ENCODE measurements around the gene SLC22A15. TPM values are rescaled to one million over a fixed set of nuclear protein-coding genes. Genes with fewer than 3 reads are reported as not detected.

SLC22A15 gene
- total RNA-seq, 1 donor from 2014 or later, result 9.8 TPM

DNA sequence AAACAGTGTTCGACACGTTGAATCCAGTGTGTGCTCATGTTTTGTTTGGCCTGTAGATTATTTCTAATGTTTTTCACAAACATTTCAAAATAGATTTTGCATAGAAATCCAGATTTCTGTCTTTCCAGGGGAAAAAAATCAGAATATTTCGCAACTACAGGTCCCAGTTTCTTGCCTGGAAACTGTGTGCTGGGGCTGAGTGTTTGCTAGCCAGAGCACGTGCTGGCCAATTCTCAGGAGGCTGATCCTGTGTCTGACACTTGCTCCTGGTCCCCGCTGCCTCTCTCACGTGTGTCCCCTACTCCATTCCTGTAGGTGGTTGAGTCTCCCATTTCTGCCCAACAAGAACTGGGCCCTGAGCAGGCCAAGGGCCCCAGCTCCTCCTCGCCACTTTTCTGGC lies 137.3 kb downstream of the SLC22A15 start:
- no peak overlapping the region for H3K27ac ChIP-seq
- no peak for DNase-seq (ENCODE audit: extremely low spot score in 2 of 2)
- TF ChIP-seq POLR2A (IDR thresholded peaks at IDR 0.05), result no peak
- TF ChIP-seq POLR2AphosphoS5 (IDR thresholded peaks at IDR 0.05; ENCODE audit: insufficient read depth in 1 of 2, low read depth in 1 of 2), result no peak
- TF ChIP-seq, protein P1, sequence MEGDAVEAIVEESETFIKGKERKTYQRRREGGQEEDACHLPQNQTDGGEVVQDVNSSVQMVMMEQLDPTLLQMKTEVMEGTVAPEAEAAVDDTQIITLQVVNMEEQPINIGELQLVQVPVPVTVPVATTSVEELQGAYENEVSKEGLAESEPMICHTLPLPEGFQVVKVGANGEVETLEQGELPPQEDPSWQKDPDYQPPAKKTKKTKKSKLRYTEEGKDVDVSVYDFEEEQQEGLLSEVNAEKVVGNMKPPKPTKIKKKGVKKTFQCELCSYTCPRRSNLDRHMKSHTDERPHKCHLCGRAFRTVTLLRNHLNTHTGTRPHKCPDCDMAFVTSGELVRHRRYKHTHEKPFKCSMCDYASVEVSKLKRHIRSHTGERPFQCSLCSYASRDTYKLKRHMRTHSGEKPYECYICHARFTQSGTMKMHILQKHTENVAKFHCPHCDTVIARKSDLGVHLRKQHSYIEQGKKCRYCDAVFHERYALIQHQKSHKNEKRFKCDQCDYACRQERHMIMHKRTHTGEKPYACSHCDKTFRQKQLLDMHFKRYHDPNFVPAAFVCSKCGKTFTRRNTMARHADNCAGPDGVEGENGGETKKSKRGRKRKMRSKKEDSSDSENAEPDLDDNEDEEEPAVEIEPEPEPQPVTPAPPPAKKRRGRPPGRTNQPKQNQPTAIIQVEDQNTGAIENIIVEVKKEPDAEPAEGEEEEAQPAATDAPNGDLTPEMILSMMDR (IDR thresholded peaks at IDR 0.05), result no peak
- no peaks in the 10 kb centered on the region for H3K27me3 ChIP-seq
- H3K4me3 ChIP-seq, result no peak overlapping the region
- intact Hi-C loops (cut with DNase I), result no loop called here
- no peaks in the 10 kb centered on the region for H3K4me1 ChIP-seq
- no peaks in the 10 kb centered on the region for H3K9me3 ChIP-seq
- no peaks in the 10 kb centered on the region for H3K36me3 ChIP-seq

DNA sequence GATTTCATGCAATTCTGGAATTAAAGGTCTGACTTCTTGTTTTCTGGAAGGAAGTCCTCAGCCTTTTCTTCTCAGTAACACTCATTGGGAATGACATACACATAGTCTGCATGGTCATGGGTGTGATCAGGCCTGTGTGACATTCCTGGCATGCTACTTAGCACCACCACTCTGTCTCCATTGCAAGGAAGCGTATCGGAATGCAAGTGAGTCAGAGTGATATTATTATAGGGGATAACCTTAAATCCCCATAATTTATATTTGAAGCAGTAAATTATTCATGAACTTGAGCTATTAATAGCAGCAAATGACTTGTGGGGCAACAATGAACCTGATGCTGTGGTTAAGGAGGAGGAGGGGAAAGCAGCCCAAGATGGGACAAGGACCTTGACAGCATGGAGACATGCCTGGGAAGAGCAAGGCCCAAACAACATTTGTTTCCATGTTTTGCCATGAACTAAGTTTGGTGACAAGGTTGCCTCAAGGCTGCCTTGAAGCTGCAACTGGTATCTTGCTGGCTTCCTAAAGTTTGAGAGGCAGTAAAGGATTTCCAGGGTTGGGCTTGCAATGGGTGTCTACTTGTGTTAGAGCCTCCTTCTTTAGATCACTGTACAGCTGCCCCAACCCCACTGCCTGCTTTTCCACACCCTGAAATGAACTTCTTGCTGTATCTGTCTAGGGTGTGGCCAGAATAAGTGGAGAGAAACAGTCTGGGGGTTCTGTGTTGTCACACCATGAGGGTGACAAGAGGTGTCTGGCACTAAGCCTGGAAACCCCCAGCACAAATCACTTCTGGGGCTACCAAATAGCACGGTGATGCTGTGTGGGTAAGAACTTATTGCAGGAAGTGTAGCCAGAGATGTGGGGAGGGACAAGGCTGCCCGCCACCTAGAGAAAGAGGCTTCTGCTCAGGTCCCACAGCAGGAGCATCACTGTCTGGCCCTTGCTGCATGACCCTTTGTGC lies 139.4 kb downstream of the SLC22A15 start:
- TF ChIP-seq POLR2A (IDR thresholded peaks at IDR 0.05) (no peak), POLR2AphosphoS5 (IDR thresholded peaks at IDR 0.05; ENCODE audit: insufficient read depth in 1 of 2, low read depth in 1 of 2) (no peak)
- TF ChIP-seq, protein P1 (IDR thresholded peaks at IDR 0.05), result no peak
- Histone ChIP-seq H3K4me1 (no peaks in the 10 kb centered on the region), H3K9me3 (no peaks in the 10 kb centered on the region), H3K4me3 (no peak overlapping the region), H3K27me3 (no peaks in the 10 kb centered on the region), H3K27ac (no peak overlapping the region), H3K36me3 (no peaks in the 10 kb centered on the region)
- DNase-seq (ENCODE audit: extremely low spot score in 2 of 2), result no peak
- intact Hi-C loops (cut with DNase I), result no loop called here

DNA sequence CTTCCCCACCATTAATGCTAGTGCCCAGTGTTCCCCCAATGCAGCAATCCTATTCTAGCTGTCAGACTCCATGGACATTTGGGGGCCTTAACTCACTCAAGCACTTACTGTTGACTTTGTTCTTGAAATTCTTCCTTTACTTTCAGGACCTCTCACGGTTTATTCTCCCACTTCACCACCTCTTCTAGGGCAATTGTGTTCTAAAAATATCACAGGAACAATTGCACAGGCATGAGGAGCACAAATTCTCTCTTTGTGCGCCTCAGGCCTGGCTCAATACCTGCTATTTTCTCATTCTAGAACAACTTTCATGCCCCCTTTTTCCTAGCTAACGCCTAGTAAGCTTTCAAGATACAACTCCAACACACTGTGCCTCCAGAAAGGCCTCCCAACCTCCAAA lies 142.2 kb downstream of the SLC22A15 start:
- intact Hi-C loops (cut with DNase I), result no loop called here
- DNase-seq (ENCODE audit: extremely low spot score in 2 of 2), result no peak
- no peaks in the 10 kb centered on the region for H3K27me3 ChIP-seq
- H3K9me3 ChIP-seq, result no peaks in the 10 kb centered on the region
- TF ChIP-seq, protein P1 (IDR thresholded peaks at IDR 0.05), result no peak
- TF ChIP-seq POLR2A (IDR thresholded peaks at IDR 0.05), result no peak
- no peak for TF ChIP-seq POLR2AphosphoS5 (IDR thresholded peaks at IDR 0.05; ENCODE audit: insufficient read depth in 1 of 2, low read depth in 1 of 2)
- peaks cover 14% of the 10 kb centered on the region for H3K4me1 ChIP-seq
- no peak overlapping the region for H3K27ac ChIP-seq
- no peak overlapping the region for H3K4me3 ChIP-seq
- H3K36me3 ChIP-seq, result no peaks in the 10 kb centered on the region

Other genes starting within 250 kb of the SLC22A15 start
- 3.2 TPM for gene CASQ2, start 207.8 kb upstream of the SLC22A15 start, total RNA-seq
- 0.25 TPM for gene NHLH2, start 135.4 kb upstream of the SLC22A15 start, total RNA-seq
- gene MAB21L3, start 134.9 kb downstream of the SLC22A15 start, total RNA-seq, result 4.4 TPM